Left ventricle myocardium inferior (tissue), 1 donor: ENCODE results near the gene PPME1. TPM values are rescaled to one million over a fixed set of nuclear protein-coding genes. Genes with fewer than 3 reads are reported as not detected.

Experiments
- DNase-seq: peaks from one replicate; pipeline ENCODE4 v3.0.0-alpha.2; 2020
- H3K27ac ChIP-seq: fragments of 200-600 bp; replicated peaks from 2 replicates; pipeline ENCODE4 v1.8.0; 2021
- H3K27me3 ChIP-seq: fragments of 200-600 bp; 2 replicates; pipeline ENCODE4 v1.8.0; 2021; ENCODE audit warnings: low read depth
- H3K36me3 ChIP-seq: fragments of 200-600 bp; 2 replicates; pipeline ENCODE4 v1.8.0; 2021
- H3K4me1 ChIP-seq: fragments of 200-600 bp; 2 replicates; pipeline ENCODE4 v1.8.0; 2021
- H3K4me3 ChIP-seq: fragments of 200-600 bp; 2 replicates; pipeline ENCODE4 v1.8.0; 2021; ENCODE audit warnings: mild to moderate bottlenecking, moderate library complexity
- H3K9me3 ChIP-seq: fragments of 200-600 bp; replicated peaks from 2 replicates; pipeline ENCODE4 v1.8.0; 2021
- CTCF ChIP-seq: fragments of 200-600 bp; IDR thresholded peaks from 2 replicates; pipeline ENCODE4 v1.8.0; 2021; ENCODE audit warnings: antibody characterized with exemption, mild to moderate bottlenecking, borderline replicate concordance
- intact Hi-C: fragments of 100-400 bp; cut with micrococcal nuclease; formaldehyde crosslinking; loops from one replicate; pipeline ENCODE4 v1.11.0; 2022
- total RNA-seq: library from RNA; stranded (reverse); fragmentation: NEBNext Ultra II Directional; extraction: Animal tissue kit (Norgen Biotek cat#: 25700); gene quantifications from one replicate; pipeline ENCODE4 v1.2.1, GENCODE V29; 2021
- donor health status: DM: no; HTN: yes; CAD: no; lungs with severe emphysema.

Gene PPME1
- total RNA-seq, 1 donor from 2014 or later: 29.7 TPM

GRCh38 chr11:74206746-74207145 lies 35.7 kb downstream of the PPME1 start:
- no peak for TF ChIP-seq CTCF
- no peaks in the 10 kb centered on the region for H3K4me1 ChIP-seq
- H3K36me3 ChIP-seq: peaks cover 50% of the 10 kb centered on the region
- no peak for DNase-seq
- H3K9me3 ChIP-seq: no peaks in the 10 kb centered on the region
- intact Hi-C loops: no loop called here
- no peak overlapping the region for H3K27ac ChIP-seq
- H3K27me3 ChIP-seq: no peaks in the 10 kb centered on the region
- H3K4me3 ChIP-seq: no peak overlapping the region

- H3K9me3 ChIP-seq: no peaks in the 10 kb centered on the region
- H3K36me3 ChIP-seq: peaks cover 66% of the 10 kb centered on the region
- no peak for DNase-seq
- no peaks in the 10 kb centered on the region for H3K4me1 ChIP-seq
- no peak overlapping the region for H3K4me3 ChIP-seq
- H3K27ac ChIP-seq: no peak overlapping the region
- no peak for TF ChIP-seq CTCF
- no peaks in the 10 kb centered on the region for H3K27me3 ChIP-seq
- intact Hi-C loops: no loop called here
These were observed 37.4 kb downstream of the PPME1 start for GRCh38 chr11:74208507-74208906.

GRCh38 chr11:74212533-74212932 lies 41.4 kb downstream of the PPME1 start:
- no peak for DNase-seq
- H3K4me3 ChIP-seq: no peak overlapping the region
- no peaks in the 10 kb centered on the region for H3K27me3 ChIP-seq
- H3K36me3 ChIP-seq: peaks cover 62% of the 10 kb centered on the region
- peaks cover 6% of the 10 kb centered on the region for H3K9me3 ChIP-seq
- TF ChIP-seq CTCF: no peak
- no peak overlapping the region for H3K27ac ChIP-seq
- intact Hi-C loops: no loop called here
- H3K4me1 ChIP-seq: no peaks in the 10 kb centered on the region

GRCh38 chr11:74220376-74220775 lies 49.3 kb downstream of the PPME1 start:
- no peak for TF ChIP-seq CTCF
- Histone ChIP-seq H3K27ac (no peak overlapping the region), H3K9me3 (no peaks in the 10 kb centered on the region), H3K4me1 (no peaks in the 10 kb centered on the region), H3K4me3 (no peak overlapping the region), H3K27me3 (no peaks in the 10 kb centered on the region), H3K36me3 (peaks cover 6% of the 10 kb centered on the region)
- DNase-seq: no peak
- intact Hi-C loops: no loop called here

- Histone ChIP-seq H3K36me3 (peaks cover 4% of the 10 kb centered on the region), H3K4me3 (no peak overlapping the region), H3K27ac (no peak overlapping the region), H3K4me1 (peaks cover 3% of the 10 kb centered on the region), H3K9me3 (no peaks in the 10 kb centered on the region), H3K27me3 (no peaks in the 10 kb centered on the region)
- no peak for TF ChIP-seq CTCF
- intact Hi-C loops: no loop called here
- DNase-seq: no peak
These were observed 50.7 kb downstream of the PPME1 start for GRCh38 chr11:74221816-74222215.

DNA sequence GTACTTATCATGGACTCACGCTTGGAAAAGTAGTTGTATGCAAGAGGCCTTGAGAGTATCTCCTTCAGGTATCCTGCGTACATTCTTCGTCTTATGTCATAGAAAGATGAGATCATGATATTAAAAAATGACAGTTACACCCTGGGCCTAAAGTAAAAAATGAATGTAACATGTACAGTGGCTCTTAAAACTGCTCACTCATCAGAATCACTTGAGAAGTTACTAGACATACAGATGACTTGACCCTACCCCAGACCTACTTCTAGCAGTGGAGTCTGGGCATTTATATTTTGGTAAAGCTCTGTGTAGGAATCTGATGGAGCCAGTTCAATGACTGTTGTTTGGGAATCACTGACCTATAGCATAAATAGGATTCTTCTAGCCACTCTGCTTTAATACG lies 54.5 kb downstream of the PPME1 start:
- TF ChIP-seq CTCF: no peak
- DNase-seq: no peak
- intact Hi-C loops: no loop called here

More for the DNA sequence above, 54.5 kb downstream of the PPME1 start:
- Histone ChIP-seq H3K27me3 (no peaks in the 10 kb centered on the region), H3K4me3 (no peak overlapping the region), H3K36me3 (peaks cover 12% of the 10 kb centered on the region), H3K27ac (no peak overlapping the region), H3K4me1 (peaks cover 25% of the 10 kb centered on the region), H3K9me3 (no peaks in the 10 kb centered on the region)
